ENCODE data around the gene ATAD5. TPM values are rescaled to one million over a fixed set of nuclear protein-coding genes. Genes with fewer than 3 reads are reported as not detected.

ATAD5 gene
- total RNA-seq, 1 donor from 2014 or later: 36.2 TPM

GRCh38 chr17:30848021-30848420, 16.3 kb downstream of the ATAD5 start:
- Mint-ChIP-seq H3K4me3 (no peak overlapping the region), H3K9me3 (no peaks in the 10 kb centered on the region), H3K36me3 (peaks cover 27% of the 10 kb centered on the region), H3K4me1 (no peaks in the 10 kb centered on the region), H3K27ac (no peak overlapping the region), H3K27me3 (ENCODE audit: insufficient read depth, low read depth) (no peaks in the 10 kb centered on the region)
- no peak overlapping the region for H3K4me3 ChIP-seq
- no peak overlapping the region for H3K4me2 ChIP-seq
- H3K27ac ChIP-seq: no peak overlapping the region
- no peak for TF ChIP-seq EZH2phosphoT487 (IDR thresholded peaks at IDR 0.05)
- TF ChIP-seq EZH2 (IDR thresholded peaks at IDR 0.05): no peak
- TF ChIP-seq, protein P1, sequence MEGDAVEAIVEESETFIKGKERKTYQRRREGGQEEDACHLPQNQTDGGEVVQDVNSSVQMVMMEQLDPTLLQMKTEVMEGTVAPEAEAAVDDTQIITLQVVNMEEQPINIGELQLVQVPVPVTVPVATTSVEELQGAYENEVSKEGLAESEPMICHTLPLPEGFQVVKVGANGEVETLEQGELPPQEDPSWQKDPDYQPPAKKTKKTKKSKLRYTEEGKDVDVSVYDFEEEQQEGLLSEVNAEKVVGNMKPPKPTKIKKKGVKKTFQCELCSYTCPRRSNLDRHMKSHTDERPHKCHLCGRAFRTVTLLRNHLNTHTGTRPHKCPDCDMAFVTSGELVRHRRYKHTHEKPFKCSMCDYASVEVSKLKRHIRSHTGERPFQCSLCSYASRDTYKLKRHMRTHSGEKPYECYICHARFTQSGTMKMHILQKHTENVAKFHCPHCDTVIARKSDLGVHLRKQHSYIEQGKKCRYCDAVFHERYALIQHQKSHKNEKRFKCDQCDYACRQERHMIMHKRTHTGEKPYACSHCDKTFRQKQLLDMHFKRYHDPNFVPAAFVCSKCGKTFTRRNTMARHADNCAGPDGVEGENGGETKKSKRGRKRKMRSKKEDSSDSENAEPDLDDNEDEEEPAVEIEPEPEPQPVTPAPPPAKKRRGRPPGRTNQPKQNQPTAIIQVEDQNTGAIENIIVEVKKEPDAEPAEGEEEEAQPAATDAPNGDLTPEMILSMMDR (IDR thresholded peaks at IDR 0.05): no peak
- peaks cover 14% of the 10 kb centered on the region for H3K36me3 ChIP-seq
- no peaks in the 10 kb centered on the region for H3K79me2 ChIP-seq (ENCODE audit: low read depth)
- H3K4me1 ChIP-seq: no peaks in the 10 kb centered on the region
- H3F3A ChIP-seq (ENCODE audit: low read depth): no peaks in the 10 kb centered on the region
- H2AFZ ChIP-seq (replicated peaks): no peak overlapping the region
- H3K9me3 ChIP-seq (ENCODE audit: low read depth): no peaks in the 10 kb centered on the region
- H4K20me1 ChIP-seq (ENCODE audit: low read depth): no peaks in the 10 kb centered on the region
- no peaks in the 10 kb centered on the region for H3K27me3 ChIP-seq
- H3K9ac ChIP-seq: no peak overlapping the region
- no peak for DNase-seq (ENCODE audit: low spot score)

DNA sequence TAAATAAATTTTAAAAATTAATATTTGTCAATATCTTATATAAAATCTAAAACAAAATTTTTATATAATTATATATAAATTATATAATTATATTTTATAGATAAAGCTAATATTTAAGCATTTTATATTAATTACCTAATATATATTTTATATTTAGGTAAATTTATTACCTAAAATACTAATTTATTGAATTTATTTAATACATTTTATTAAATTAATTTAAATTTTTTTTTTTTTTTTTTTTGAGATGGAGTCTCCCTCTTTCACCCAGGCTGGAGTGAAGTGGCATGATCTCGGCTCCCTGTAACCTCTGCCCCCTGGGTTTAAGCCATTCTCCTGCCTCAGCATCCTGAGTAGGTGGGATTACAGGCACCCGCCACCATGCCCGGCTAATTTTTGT, 22.4 kb downstream of the ATAD5 start:
- Histone ChIP-seq H3K4me2 (no peak overlapping the region), H3F3A (ENCODE audit: low read depth) (peaks cover 8% of the 10 kb centered on the region), H3K79me2 (ENCODE audit: low read depth) (no peaks in the 10 kb centered on the region), H3K4me3 (no peak overlapping the region), H3K27me3 (no peaks in the 10 kb centered on the region), H3K36me3 (peaks cover 18% of the 10 kb centered on the region), H3K9me3 (ENCODE audit: low read depth) (no peaks in the 10 kb centered on the region), H3K27ac (no peak overlapping the region), H4K20me1 (ENCODE audit: low read depth) (no peaks in the 10 kb centered on the region), H2AFZ (replicated peaks) (no peak overlapping the region), H3K4me1 (no peaks in the 10 kb centered on the region), H3K9ac (no peak overlapping the region)
- H3K27me3 Mint-ChIP-seq (ENCODE audit: insufficient read depth, low read depth): no peaks in the 10 kb centered on the region
- TF ChIP-seq EZH2phosphoT487 (IDR thresholded peaks at IDR 0.05): no peak
- TF ChIP-seq, protein P1 (IDR thresholded peaks at IDR 0.05): no peak
- TF ChIP-seq EZH2 (IDR thresholded peaks at IDR 0.05): no peak
- H3K9me3 Mint-ChIP-seq: no peaks in the 10 kb centered on the region
- no peak overlapping the region for H3K27ac Mint-ChIP-seq
- peaks cover 29% of the 10 kb centered on the region for H3K36me3 Mint-ChIP-seq
- no peak for DNase-seq (ENCODE audit: low spot score)
- no peaks in the 10 kb centered on the region for H3K4me1 Mint-ChIP-seq
- no peak overlapping the region for H3K4me3 Mint-ChIP-seq

DNA sequence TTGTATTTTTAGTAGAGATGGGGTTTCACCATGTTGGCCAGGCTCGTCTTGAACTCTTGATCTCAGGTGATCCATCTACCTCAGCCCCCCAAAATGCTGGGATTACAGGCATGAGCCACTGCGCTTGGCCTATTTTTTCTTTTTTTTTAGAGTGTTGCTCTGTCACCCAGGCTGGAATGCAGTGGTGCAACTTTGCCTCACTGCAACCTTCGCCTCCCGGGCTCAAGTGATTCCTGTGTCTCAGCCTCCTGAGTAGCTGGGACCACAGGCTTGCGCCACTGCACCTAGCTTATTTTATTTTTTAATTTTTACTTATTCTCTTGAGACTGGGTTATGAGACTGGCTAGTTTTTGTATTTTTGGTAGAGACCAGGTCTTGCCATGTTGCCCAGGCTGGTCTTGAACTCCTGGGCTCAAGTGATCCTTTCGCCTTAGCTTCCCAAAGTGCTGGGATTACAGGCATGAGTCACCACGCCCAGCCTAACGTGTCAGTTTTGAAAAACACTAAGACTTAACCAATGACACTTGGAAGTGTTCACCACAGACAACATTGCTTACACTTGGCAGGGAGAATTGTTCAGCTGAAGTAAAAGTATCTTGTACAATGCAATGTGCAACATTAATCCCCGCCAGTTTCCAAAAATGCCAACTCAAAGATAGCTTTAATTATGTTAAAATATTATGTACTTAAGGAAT, 26.9 kb downstream of the ATAD5 start:
- H3K4me2 ChIP-seq: no peak overlapping the region
- peaks cover 20% of the 10 kb centered on the region for H3K36me3 ChIP-seq
- Mint-ChIP-seq H3K27ac (no peak overlapping the region), H3K9me3 (no peaks in the 10 kb centered on the region), H3K27me3 (ENCODE audit: insufficient read depth, low read depth) (no peaks in the 10 kb centered on the region), H3K4me3 (no peak overlapping the region), H3K36me3 (peaks cover 14% of the 10 kb centered on the region), H3K4me1 (no peaks in the 10 kb centered on the region)
- TF ChIP-seq EZH2phosphoT487 (IDR thresholded peaks at IDR 0.05) (no peak), EZH2 (IDR thresholded peaks at IDR 0.05) (no peak)
- TF ChIP-seq, protein P1 (IDR thresholded peaks at IDR 0.05): no peak
- no peaks in the 10 kb centered on the region for H3K9me3 ChIP-seq (ENCODE audit: low read depth)
- no peaks in the 10 kb centered on the region for H3K79me2 ChIP-seq (ENCODE audit: low read depth)
- no peak overlapping the region for H3K27ac ChIP-seq
- DNase-seq (ENCODE audit: low spot score): no peak
- no peaks in the 10 kb centered on the region for H3K27me3 ChIP-seq
- H4K20me1 ChIP-seq (ENCODE audit: low read depth): no peaks in the 10 kb centered on the region
- no peaks in the 10 kb centered on the region for H3K4me1 ChIP-seq
- H2AFZ ChIP-seq (replicated peaks): no peak overlapping the region
- H3K4me3 ChIP-seq: no peak overlapping the region
- H3F3A ChIP-seq (ENCODE audit: low read depth): peaks cover 3% of the 10 kb centered on the region
- no peak overlapping the region for H3K9ac ChIP-seq
